ENCODE measurements around the gene ACER1. TPM values are rescaled to one million over a fixed set of nuclear protein-coding genes. Genes with fewer than 3 reads are reported as not detected.
A peak's percentile ranks its signal among the peaks of the same experiment; 100 is the strongest.

ACER1 gene
- total RNA-seq, 2 donors from 2014 or later, result 0.24 TPM; not detected in 1

DNA sequence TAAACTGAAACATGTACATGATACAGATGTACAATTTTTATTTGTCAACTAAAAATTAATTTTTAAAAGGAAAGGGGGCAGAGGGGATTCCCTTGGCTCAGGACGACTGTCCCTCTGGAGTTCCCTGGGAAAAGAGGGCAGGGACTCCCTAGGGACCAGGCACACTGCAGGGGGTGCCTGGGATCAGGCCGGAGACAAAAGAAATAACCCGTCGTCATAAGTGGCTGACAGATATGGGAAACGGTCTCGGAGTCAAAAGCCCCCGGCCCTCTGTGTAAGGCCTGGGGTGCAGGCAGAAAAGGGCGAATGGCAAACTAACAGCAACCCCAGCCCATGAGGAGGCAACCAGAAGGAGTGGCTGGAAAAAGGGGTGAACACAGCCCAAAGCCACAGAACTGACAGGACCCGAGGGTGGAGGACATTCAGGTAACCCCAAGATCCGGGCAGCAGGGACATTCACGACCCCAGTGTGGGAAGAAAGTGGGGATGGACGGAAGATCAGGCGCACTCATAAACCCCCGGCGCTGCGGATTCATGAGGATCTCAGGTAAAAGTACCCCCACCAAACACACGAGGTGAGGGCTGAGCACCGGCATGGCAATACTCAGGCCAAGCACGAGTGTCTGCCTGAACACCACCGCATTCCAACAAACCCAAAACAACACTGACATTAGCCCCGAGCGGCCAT is 60.4 kb downstream of the ACER1 start:
- no peaks in the 10 kb centered on the region for H3K9me3 ChIP-seq
- H3K27ac ChIP-seq, result peak overlapping the region; percentile 88 to 94
- peak overlapping the region in 1 of 2 donors; percentile 24 for H3K4me3 ChIP-seq
- TF ChIP-seq, protein P1, sequence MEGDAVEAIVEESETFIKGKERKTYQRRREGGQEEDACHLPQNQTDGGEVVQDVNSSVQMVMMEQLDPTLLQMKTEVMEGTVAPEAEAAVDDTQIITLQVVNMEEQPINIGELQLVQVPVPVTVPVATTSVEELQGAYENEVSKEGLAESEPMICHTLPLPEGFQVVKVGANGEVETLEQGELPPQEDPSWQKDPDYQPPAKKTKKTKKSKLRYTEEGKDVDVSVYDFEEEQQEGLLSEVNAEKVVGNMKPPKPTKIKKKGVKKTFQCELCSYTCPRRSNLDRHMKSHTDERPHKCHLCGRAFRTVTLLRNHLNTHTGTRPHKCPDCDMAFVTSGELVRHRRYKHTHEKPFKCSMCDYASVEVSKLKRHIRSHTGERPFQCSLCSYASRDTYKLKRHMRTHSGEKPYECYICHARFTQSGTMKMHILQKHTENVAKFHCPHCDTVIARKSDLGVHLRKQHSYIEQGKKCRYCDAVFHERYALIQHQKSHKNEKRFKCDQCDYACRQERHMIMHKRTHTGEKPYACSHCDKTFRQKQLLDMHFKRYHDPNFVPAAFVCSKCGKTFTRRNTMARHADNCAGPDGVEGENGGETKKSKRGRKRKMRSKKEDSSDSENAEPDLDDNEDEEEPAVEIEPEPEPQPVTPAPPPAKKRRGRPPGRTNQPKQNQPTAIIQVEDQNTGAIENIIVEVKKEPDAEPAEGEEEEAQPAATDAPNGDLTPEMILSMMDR (IDR thresholded peaks at IDR 0.05), result no peak
- H3K27me3 ChIP-seq, result no peaks in the 10 kb centered on the region
- no peak for DNase-seq (ENCODE audit: low spot score)
- H3K4me1 ChIP-seq, result peaks cover 0 to 99% of the 10 kb centered on the region in 2 donors
- peaks cover 24% of the 10 kb centered on the region for H3K36me3 ChIP-seq

DNA sequence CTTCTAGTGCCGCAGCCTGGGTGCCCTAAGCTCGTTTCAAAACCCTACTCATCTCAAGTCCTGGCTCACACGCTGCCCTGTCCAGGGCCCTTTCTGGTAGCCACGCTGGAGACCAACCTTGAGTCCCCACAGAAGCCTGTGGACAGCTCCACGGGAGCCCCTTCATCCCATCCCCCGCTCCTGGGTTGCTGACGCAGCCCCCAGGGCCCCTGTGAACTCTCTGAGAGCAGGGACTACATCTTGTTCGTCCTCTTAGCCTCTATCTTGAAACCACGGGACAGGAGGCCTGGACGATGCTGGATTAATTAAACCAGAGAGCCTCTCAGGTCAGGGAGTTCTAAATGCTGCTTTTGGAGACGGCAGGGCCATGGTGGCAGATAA is 61.0 kb downstream of the ACER1 start:
- peaks cover 30% of the 10 kb centered on the region for H3K36me3 ChIP-seq
- DNase-seq (ENCODE audit: low spot score), result no peak
- no peaks in the 10 kb centered on the region for H3K27me3 ChIP-seq
- TF ChIP-seq, protein P1 (IDR thresholded peaks at IDR 0.05), result no peak
- peak overlapping the region; percentile 88 to 94 for H3K27ac ChIP-seq
- peak overlapping the region in 1 of 2 donors; percentile 39 for H3K4me3 ChIP-seq
- H3K9me3 ChIP-seq, result no peaks in the 10 kb centered on the region
- peaks cover 0 to 93% of the 10 kb centered on the region in 2 donors for H3K4me1 ChIP-seq

DNA sequence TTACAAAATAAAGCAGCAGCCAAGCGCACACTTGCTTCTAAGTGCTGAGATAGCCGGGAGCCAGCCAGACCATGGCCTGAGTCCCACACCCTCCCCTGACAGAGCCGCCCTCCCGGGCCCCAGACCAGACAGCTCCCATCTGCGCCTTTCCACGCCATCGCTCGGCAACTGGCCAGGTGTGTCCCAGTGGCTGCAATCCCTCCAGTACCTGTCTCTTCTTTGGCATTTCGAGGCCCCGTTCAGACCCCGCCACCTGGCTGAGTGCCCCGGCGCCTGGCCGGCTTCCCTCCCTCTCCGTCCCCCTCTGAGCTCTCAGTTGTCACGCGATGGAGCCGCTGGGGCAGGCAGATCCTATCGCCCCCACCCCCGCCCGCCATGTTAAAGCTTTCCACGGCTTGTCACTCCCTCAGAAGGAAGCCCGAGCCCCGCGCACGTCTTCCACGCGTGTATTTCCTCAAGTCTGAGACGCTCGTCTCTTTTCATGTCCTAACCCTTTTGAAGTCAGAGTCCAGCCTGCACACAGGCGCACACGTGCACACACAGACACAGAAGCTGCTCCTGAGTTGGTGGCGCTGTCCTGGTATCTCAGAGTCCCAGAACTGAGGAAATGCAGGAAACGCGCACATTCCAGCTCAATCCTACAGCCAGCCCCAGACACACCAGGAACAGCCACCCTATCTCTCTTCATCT is 61.5 kb downstream of the ACER1 start:
- DNase-seq (ENCODE audit: low spot score), result peak; percentile 90
- TF ChIP-seq, protein P1 (IDR thresholded peaks at IDR 0.05), result peak in 1 of 2 donors; percentile 45

DNA sequence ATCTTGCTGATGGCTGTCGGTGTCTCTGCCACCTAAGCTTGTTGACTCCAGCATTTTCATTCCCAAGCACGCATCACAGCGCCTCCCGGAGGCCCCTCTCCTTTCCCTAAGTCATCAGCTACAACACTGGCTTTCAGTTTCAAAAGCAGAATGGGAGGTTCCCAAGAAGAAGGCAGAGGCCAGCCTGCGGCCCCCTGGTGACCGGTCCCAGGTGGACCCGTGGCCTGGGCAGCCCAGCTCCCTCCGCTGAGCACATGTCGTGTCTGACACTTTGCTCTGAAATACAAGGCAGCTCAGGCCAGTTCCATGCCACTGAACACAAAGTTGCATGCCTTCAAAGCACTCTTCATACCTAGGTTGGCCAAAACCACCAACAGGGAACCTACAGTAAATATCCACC is 62.2 kb downstream of the ACER1 start:
- peaks cover 0 to 81% of the 10 kb centered on the region in 2 donors for H3K4me1 ChIP-seq

More for the DNA sequence above, 61.5 kb downstream of the ACER1 start:
- Histone ChIP-seq H3K36me3 (peaks cover 30% of the 10 kb centered on the region), H3K27ac (peak overlapping the region; percentile 88 to 94), H3K9me3 (no peaks in the 10 kb centered on the region), H3K4me3 (peak overlapping the region in 1 of 2 donors; percentile 39), H3K27me3 (no peaks in the 10 kb centered on the region), H3K4me1 (peaks cover 0 to 87% of the 10 kb centered on the region in 2 donors)

DNA sequence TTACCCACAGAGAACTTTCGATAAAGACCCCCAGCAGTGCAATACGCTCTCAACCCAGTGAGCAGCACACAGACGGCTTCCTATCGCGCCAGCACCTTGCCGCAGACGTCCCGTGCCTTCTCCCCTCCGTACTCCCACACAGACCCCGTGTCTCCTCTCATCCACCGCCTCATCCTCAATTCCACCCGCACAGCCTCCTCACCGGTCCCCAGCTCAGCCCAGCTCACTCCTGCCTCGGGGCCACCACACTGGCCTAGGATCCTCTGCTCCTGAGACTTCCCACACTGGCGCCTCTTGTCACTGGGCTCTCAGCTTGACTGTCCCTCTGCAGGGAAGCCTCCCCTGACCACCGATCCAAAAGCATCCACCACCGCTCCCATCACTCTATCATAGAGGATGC is 62.6 kb downstream of the ACER1 start:
- Histone ChIP-seq H3K9me3 (no peaks in the 10 kb centered on the region), H3K27ac (peak overlapping the region; percentile 88 to 94), H3K4me1 (peaks cover 0 to 77% of the 10 kb centered on the region in 2 donors), H3K4me3 (peak overlapping the region in 1 of 2 donors; percentile 39), H3K27me3 (no peaks in the 10 kb centered on the region), H3K36me3 (peaks cover 30% of the 10 kb centered on the region)
- TF ChIP-seq, protein P1 (IDR thresholded peaks at IDR 0.05), result no peak
- DNase-seq (ENCODE audit: low spot score), result no peak

More for the DNA sequence above, 62.2 kb downstream of the ACER1 start:
- no peaks in the 10 kb centered on the region for H3K27me3 ChIP-seq
- DNase-seq (ENCODE audit: low spot score), result no peak
- TF ChIP-seq, protein P1 (IDR thresholded peaks at IDR 0.05), result peak in 1 of 2 donors; percentile 44
- peak overlapping the region in 1 of 2 donors; percentile 39 for H3K4me3 ChIP-seq
- peak overlapping the region; percentile 88 to 94 for H3K27ac ChIP-seq
- no peaks in the 10 kb centered on the region for H3K9me3 ChIP-seq
- peaks cover 30% of the 10 kb centered on the region for H3K36me3 ChIP-seq

Data from right atrium auricular region (tissue), 2 donors.